Measurements from ENCODE around the gene EBF4. TPM values are rescaled to one million over a fixed set of nuclear protein-coding genes. Genes with fewer than 3 reads are reported as not detected.

EBF4 gene
- total RNA-seq, 1 experiment from 2014 or later, result 11.4 TPM

DNA sequence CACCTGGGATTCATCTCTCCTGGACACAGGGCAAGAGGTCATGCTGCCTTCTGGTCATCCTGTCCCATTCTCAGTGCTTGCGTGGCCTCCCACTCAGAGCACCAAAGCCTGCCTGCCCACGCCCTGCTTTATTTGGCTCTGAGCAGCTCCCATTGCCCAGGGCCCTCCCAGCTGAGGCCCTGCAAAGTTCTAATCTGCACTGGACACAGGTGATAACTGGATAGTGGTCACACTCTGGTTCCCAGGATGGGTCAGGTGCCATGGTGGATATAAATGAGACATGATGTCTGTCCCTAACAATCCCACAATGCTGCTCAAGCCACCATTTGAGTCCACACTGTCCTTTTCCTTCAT lies 68.3 kb downstream of the EBF4 start:
- no peaks in the 10 kb centered on the region for H3K9me2 ChIP-seq (ENCODE audit: insufficient read depth)
- no peak overlapping the region for H3K4me3 ChIP-seq (replicated peaks in 1 of 2; ENCODE audit: low read depth in 1 of 2, low read length in 2 of 2)
- TF ChIP-seq SIN3A (IDR thresholded peaks at IDR 0.05; ENCODE audit: low read depth), result no peak
- TF ChIP-seq EGR1 (IDR thresholded peaks at IDR 0.05; ENCODE audit: low read depth), result no peak
- no peak overlapping the region for H3K27ac ChIP-seq (ENCODE audit: low read depth, low read length)
- H3K9ac ChIP-seq (ENCODE audit: low read length), result no peak overlapping the region
- no peaks in the 10 kb centered on the region for H4K20me1 ChIP-seq (ENCODE audit: insufficient read depth)
- H3K79me2 ChIP-seq (ENCODE audit: insufficient read depth, low read length), result no peaks in the 10 kb centered on the region
- POLR2A ChIA-PET, result no interaction called here
- intact Hi-C loops (cut with micrococcal nuclease), result no loop called here
- H2AFZ ChIP-seq (ENCODE audit: low read depth, low read length, poor library complexity, severe bottlenecking), result no peak overlapping the region
- no peak for ATAC-seq
- CTCF ChIA-PET, result no interaction called here
- RAD21 ChIA-PET (ENCODE audit: low non-redundant PET in 1 of 2, low total read pairs in 2 of 2, uncharacterized antibody in 2 of 2, unreplicated experiment in 2 of 2), result no interaction called here
- no peak for DNase-seq (ENCODE audit: low read depth, low spot score)
- BruUV-seq (replicated peaks), result no TSS peak
- H3K4me2 ChIP-seq (ENCODE audit: low read length), result no peak overlapping the region
- no peaks in the 10 kb centered on the region for H3K9me3 ChIP-seq (ENCODE audit: control insufficient read depth in 1 of 2, insufficient read depth in 1 of 2, low read depth in 1 of 2, low read length in 2 of 2)
- no peaks in the 10 kb centered on the region for H3K27me3 ChIP-seq (ENCODE audit: insufficient read depth, low read length)
- H3K36me3 ChIP-seq (ENCODE audit: control insufficient read depth in 1 of 2, insufficient read depth in 2 of 2, low read length in 2 of 2), result no peaks in the 10 kb centered on the region
- H3K4me1 ChIP-seq (ENCODE audit: control insufficient read depth in 1 of 2, insufficient read depth in 2 of 2, low read length in 2 of 2), result peaks cover 0 to 6% of the 10 kb centered on the region in 2 experiments; a peak in 2 of 4 replicates

DNA sequence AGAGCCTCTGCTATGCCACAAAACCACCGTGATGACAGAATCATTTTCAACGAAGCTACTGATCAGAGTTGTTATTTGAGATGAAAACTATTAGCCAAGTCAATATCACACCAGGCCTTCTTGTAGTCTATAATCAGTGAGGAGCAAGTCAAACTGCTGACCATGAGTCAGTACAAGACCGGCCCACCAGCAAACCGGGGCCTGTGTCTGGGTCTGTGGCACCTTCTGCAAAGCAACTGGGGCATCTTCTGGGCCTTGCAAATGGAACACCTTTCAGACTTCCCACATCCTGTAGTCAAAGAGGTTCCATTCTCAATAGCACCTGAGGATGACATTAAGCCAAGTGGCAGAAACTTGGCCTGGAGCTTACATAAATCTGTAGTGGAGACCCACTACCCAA lies 69.3 kb downstream of the EBF4 start:
- Histone ChIP-seq H3K4me1 (ENCODE audit: control insufficient read depth in 1 of 2, insufficient read depth in 2 of 2, low read length in 2 of 2) (no peaks in the 10 kb centered on the region), H3K9me3 (ENCODE audit: control insufficient read depth in 1 of 2, insufficient read depth in 1 of 2, low read depth in 1 of 2, low read length in 2 of 2) (no peaks in the 10 kb centered on the region), H3K9ac (ENCODE audit: low read length) (no peak overlapping the region), H3K36me3 (ENCODE audit: control insufficient read depth in 1 of 2, insufficient read depth in 2 of 2, low read length in 2 of 2) (no peaks in the 10 kb centered on the region), H3K27ac (ENCODE audit: low read depth, low read length) (no peak overlapping the region), H3K4me3 (replicated peaks in 1 of 2; ENCODE audit: low read depth in 1 of 2, low read length in 2 of 2) (no peak overlapping the region), H3K27me3 (ENCODE audit: insufficient read depth, low read length) (no peaks in the 10 kb centered on the region), H2AFZ (ENCODE audit: low read depth, low read length, poor library complexity, severe bottlenecking) (no peak overlapping the region), H3K4me2 (ENCODE audit: low read length) (no peak overlapping the region), H4K20me1 (ENCODE audit: insufficient read depth) (no peaks in the 10 kb centered on the region), H3K79me2 (ENCODE audit: insufficient read depth, low read length) (no peaks in the 10 kb centered on the region), H3K9me2 (ENCODE audit: insufficient read depth) (no peaks in the 10 kb centered on the region)
- ChIA-PET CTCF (interaction anchor here (1.7 kb wide), 1 partner anchor 9 kb away, joined by 8 read pairs; no protein-coding TSS in a partner anchor), RAD21 (ENCODE audit: low non-redundant PET in 1 of 2, low total read pairs in 2 of 2, uncharacterized antibody in 2 of 2, unreplicated experiment in 2 of 2) (no interaction called here), POLR2A (no interaction called here)
- TF ChIP-seq, protein P1, sequence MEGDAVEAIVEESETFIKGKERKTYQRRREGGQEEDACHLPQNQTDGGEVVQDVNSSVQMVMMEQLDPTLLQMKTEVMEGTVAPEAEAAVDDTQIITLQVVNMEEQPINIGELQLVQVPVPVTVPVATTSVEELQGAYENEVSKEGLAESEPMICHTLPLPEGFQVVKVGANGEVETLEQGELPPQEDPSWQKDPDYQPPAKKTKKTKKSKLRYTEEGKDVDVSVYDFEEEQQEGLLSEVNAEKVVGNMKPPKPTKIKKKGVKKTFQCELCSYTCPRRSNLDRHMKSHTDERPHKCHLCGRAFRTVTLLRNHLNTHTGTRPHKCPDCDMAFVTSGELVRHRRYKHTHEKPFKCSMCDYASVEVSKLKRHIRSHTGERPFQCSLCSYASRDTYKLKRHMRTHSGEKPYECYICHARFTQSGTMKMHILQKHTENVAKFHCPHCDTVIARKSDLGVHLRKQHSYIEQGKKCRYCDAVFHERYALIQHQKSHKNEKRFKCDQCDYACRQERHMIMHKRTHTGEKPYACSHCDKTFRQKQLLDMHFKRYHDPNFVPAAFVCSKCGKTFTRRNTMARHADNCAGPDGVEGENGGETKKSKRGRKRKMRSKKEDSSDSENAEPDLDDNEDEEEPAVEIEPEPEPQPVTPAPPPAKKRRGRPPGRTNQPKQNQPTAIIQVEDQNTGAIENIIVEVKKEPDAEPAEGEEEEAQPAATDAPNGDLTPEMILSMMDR (IDR thresholded peaks at IDR 0.05 in 2 of 3, conservative IDR thresholded peaks at IDR 0.05 in 1 of 3; ENCODE audit: borderline replicate concordance in 1 of 3, insufficient read depth in 1 of 3, low read depth in 2 of 3, low read length in 2 of 3), result no peak
- TF ChIP-seq MAX (IDR thresholded peaks at IDR 0.05) (no peak), ELF1 (IDR thresholded peaks at IDR 0.05; ENCODE audit: borderline replicate concordance, low read depth) (no peak), EGR1 (IDR thresholded peaks at IDR 0.05; ENCODE audit: low read depth) (no peak), SIN3A (IDR thresholded peaks at IDR 0.05; ENCODE audit: low read depth) (no peak), YY1 (IDR thresholded peaks at IDR 0.05; ENCODE audit: extremely low read depth, insufficient replicate concordance, low read depth, low read length) (no peak), TCF7L2 (IDR thresholded peaks at IDR 0.05; ENCODE audit: borderline replicate concordance, extremely low read depth, insufficient read depth, insufficient read length) (no peak), EZH2phosphoT487 (IDR thresholded peaks at IDR 0.05; ENCODE audit: borderline replicate concordance) (no peak), SRF (IDR thresholded peaks at IDR 0.05; ENCODE audit: low read depth) (no peak), ZNF274 (IDR thresholded peaks at IDR 0.05; ENCODE audit: low read depth, low read length) (no peak), ZFX (IDR thresholded peaks at IDR 0.05) (no peak)
- TF ChIP-seq, protein P2, sequence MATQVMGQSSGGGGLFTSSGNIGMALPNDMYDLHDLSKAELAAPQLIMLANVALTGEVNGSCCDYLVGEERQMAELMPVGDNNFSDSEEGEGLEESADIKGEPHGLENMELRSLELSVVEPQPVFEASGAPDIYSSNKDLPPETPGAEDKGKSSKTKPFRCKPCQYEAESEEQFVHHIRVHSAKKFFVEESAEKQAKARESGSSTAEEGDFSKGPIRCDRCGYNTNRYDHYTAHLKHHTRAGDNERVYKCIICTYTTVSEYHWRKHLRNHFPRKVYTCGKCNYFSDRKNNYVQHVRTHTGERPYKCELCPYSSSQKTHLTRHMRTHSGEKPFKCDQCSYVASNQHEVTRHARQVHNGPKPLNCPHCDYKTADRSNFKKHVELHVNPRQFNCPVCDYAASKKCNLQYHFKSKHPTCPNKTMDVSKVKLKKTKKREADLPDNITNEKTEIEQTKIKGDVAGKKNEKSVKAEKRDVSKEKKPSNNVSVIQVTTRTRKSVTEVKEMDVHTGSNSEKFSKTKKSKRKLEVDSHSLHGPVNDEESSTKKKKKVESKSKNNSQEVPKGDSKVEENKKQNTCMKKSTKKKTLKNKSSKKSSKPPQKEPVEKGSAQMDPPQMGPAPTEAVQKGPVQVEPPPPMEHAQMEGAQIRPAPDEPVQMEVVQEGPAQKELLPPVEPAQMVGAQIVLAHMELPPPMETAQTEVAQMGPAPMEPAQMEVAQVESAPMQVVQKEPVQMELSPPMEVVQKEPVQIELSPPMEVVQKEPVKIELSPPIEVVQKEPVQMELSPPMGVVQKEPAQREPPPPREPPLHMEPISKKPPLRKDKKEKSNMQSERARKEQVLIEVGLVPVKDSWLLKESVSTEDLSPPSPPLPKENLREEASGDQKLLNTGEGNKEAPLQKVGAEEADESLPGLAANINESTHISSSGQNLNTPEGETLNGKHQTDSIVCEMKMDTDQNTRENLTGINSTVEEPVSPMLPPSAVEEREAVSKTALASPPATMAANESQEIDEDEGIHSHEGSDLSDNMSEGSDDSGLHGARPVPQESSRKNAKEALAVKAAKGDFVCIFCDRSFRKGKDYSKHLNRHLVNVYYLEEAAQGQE (IDR thresholded peaks at IDR 0.05; ENCODE audit: low read depth), result no peak
- DNase-seq (ENCODE audit: low read depth, low spot score), result no peak
- intact Hi-C loops (cut with micrococcal nuclease), result no loop called here
- no peak for ATAC-seq
- BruUV-seq (replicated peaks), result no TSS peak
